ENCODE results near the gene PHLDB2. TPM values are rescaled to one million over a fixed set of nuclear protein-coding genes. Genes with fewer than 3 reads are reported as not detected.

PHLDB2 gene
- total RNA-seq, 1 donor from 2014 or later, result 57.2 TPM

- TF ChIP-seq CTCF (IDR thresholded peaks at IDR 0.05; ENCODE audit: insufficient read depth, low read length, poor library complexity, severe bottlenecking), result no peak
- Histone ChIP-seq H3K4me3 (ENCODE audit: low read depth, low read length) (no peak overlapping the region), H3K27me3 (ENCODE audit: control insufficient read depth, insufficient read depth, low read length) (no peaks in the 10 kb centered on the region), H3K36me3 (ENCODE audit: control insufficient read depth, insufficient read depth, low read length) (no peaks in the 10 kb centered on the region)
- DNase-seq (ENCODE audit: low read depth), result no peak
These were observed 22.0 kb upstream of the PHLDB2 start for GRCh38 chr3:111837112-111837511.

- no peak for TF ChIP-seq CTCF (IDR thresholded peaks at IDR 0.05; ENCODE audit: insufficient read depth, low read length, poor library complexity, severe bottlenecking)
- no peaks in the 10 kb centered on the region for H3K36me3 ChIP-seq (ENCODE audit: control insufficient read depth, insufficient read depth, low read length)
- no peaks in the 10 kb centered on the region for H3K27me3 ChIP-seq (ENCODE audit: control insufficient read depth, insufficient read depth, low read length)
- H3K4me3 ChIP-seq (ENCODE audit: low read depth, low read length), result no peak overlapping the region
- no peak for DNase-seq (ENCODE audit: low read depth)
These were observed 20.9 kb upstream of the PHLDB2 start for GRCh38 chr3:111838133-111838532.

GRCh38 chr3:111846039-111846438 is 13.0 kb upstream of the PHLDB2 start:
- TF ChIP-seq CTCF (IDR thresholded peaks at IDR 0.05; ENCODE audit: insufficient read depth, low read length, poor library complexity, severe bottlenecking), result no peak

GRCh38 chr3:111846717-111847116 is 12.3 kb upstream of the PHLDB2 start:
- H3K36me3 ChIP-seq (ENCODE audit: control insufficient read depth, insufficient read depth, low read length), result no peaks in the 10 kb centered on the region
- H3K4me3 ChIP-seq (ENCODE audit: low read depth, low read length), result no peak overlapping the region
- no peak for DNase-seq (ENCODE audit: low read depth)
- H3K27me3 ChIP-seq (ENCODE audit: control insufficient read depth, insufficient read depth, low read length), result no peaks in the 10 kb centered on the region
- TF ChIP-seq CTCF (IDR thresholded peaks at IDR 0.05; ENCODE audit: insufficient read depth, low read length, poor library complexity, severe bottlenecking), result no peak

More at GRCh38 chr3:111846039-111846438, 13.0 kb upstream of the PHLDB2 start:
- H3K4me3 ChIP-seq (ENCODE audit: low read depth, low read length), result no peak overlapping the region
- no peak for DNase-seq (ENCODE audit: low read depth)
- no peaks in the 10 kb centered on the region for H3K36me3 ChIP-seq (ENCODE audit: control insufficient read depth, insufficient read depth, low read length)
- H3K27me3 ChIP-seq (ENCODE audit: control insufficient read depth, insufficient read depth, low read length), result no peaks in the 10 kb centered on the region

- no peak for DNase-seq (ENCODE audit: low read depth)
- TF ChIP-seq CTCF (IDR thresholded peaks at IDR 0.05; ENCODE audit: insufficient read depth, low read length, poor library complexity, severe bottlenecking), result no peak
These were observed 10.8 kb upstream of the PHLDB2 start for GRCh38 chr3:111848283-111848682.

GRCh38 chr3:111848778-111849177 is 10.3 kb upstream of the PHLDB2 start:
- no peak for TF ChIP-seq CTCF (IDR thresholded peaks at IDR 0.05; ENCODE audit: insufficient read depth, low read length, poor library complexity, severe bottlenecking)
- H3K27me3 ChIP-seq (ENCODE audit: control insufficient read depth, insufficient read depth, low read length), result no peaks in the 10 kb centered on the region
- H3K36me3 ChIP-seq (ENCODE audit: control insufficient read depth, insufficient read depth, low read length), result no peaks in the 10 kb centered on the region
- no peak overlapping the region for H3K4me3 ChIP-seq (ENCODE audit: low read depth, low read length)
- DNase-seq (ENCODE audit: low read depth), result no peak

More at GRCh38 chr3:111848283-111848682, 10.8 kb upstream of the PHLDB2 start:
- Histone ChIP-seq H3K27me3 (ENCODE audit: control insufficient read depth, insufficient read depth, low read length) (no peaks in the 10 kb centered on the region), H3K4me3 (ENCODE audit: low read depth, low read length) (no peak overlapping the region), H3K36me3 (ENCODE audit: control insufficient read depth, insufficient read depth, low read length) (no peaks in the 10 kb centered on the region)
